H9 (cell line): ENCODE results near the gene IQCB1. TPM values are rescaled to one million over a fixed set of nuclear protein-coding genes. Genes with fewer than 3 reads are reported as not detected.

Experiments
- DNase-seq: peaks from one replicate; pipeline ENCODE4 v3.0.0-alpha.2; 2017
- H2AFZ ChIP-seq: one replicate; pipeline ENCODE4 v1.6.1; 2013; ENCODE audit warnings: mild to moderate bottlenecking, low read length, control low read depth, moderate library complexity
- H2AK5ac ChIP-seq: 2 replicates; pipeline ENCODE4 v1.6.1; 2013; ENCODE audit warnings: low read length, control low read depth, mixed read lengths; ENCODE audit not compliant: insufficient read length
- H2BK120ac ChIP-seq: one replicate; pipeline ENCODE4 v1.6.1; 2013; ENCODE audit warnings: low read depth, mild to moderate bottlenecking, low read length, control low read depth, inconsistent platforms; ENCODE audit not compliant: poor library complexity, severe bottlenecking
- H2BK12ac ChIP-seq: 2 replicates; pipeline ENCODE4 v1.6.1; 2013; ENCODE audit warnings: low read length, control low read depth, mixed read lengths, low read depth; ENCODE audit not compliant: insufficient read length
- H2BK15ac ChIP-seq: 2 replicates; pipeline ENCODE4 v1.6.1; 2013; ENCODE audit warnings: low read depth, low read length, control low read depth
- H2BK20ac ChIP-seq: one replicate; pipeline ENCODE4 v1.6.1; 2013; ENCODE audit warnings: low read depth, mild to moderate bottlenecking, low read length, control low read depth, inconsistent platforms; ENCODE audit not compliant: poor library complexity, severe bottlenecking
- H2BK5ac ChIP-seq: 2 replicates; pipeline ENCODE4 v1.6.1; 2013; ENCODE audit warnings: low read length, control low read depth, mixed read lengths; ENCODE audit not compliant: insufficient read length
- H3K14ac ChIP-seq: 2 replicates; pipeline ENCODE4 v1.6.1; 2013; ENCODE audit warnings: low read length, control low read depth; ENCODE audit not compliant: insufficient read depth
- H3K18ac ChIP-seq: 2 replicates; pipeline ENCODE4 v1.6.1; 2013; ENCODE audit warnings: low read depth, mild to moderate bottlenecking, mixed read lengths, low read length, control low read depth; ENCODE audit not compliant: insufficient read length
- H3K23ac ChIP-seq: 2 replicates; pipeline ENCODE4 v1.6.1; 2013; ENCODE audit warnings: low read length, control low read depth, mixed read lengths, low read depth; ENCODE audit not compliant: insufficient read length
- H3K23me2 ChIP-seq: 2 replicates; pipeline ENCODE4 v1.6.1; 2013; ENCODE audit warnings: low read depth, mild to moderate bottlenecking, mixed read lengths, low read length, control low read depth; ENCODE audit not compliant: insufficient read length, poor library complexity, severe bottlenecking
- H3K27ac ChIP-seq: 2 replicates; pipeline ENCODE4 v1.5.1; 2013; ENCODE audit warnings: low read length, control low read depth, mixed read lengths, low read depth; ENCODE audit not compliant: insufficient read length
- H3K27me3 ChIP-seq: 2 replicates; pipeline ENCODE4 v1.6.1; 2013; ENCODE audit warnings: low read length, control low read depth, inconsistent platforms; ENCODE audit not compliant: insufficient read depth
- H3K4ac ChIP-seq: 2 replicates; pipeline ENCODE4 v1.6.1; 2013; ENCODE audit warnings: low read depth, mild to moderate bottlenecking, control low read depth, inconsistent platforms, low read length, moderate library complexity
- H3K4me1 ChIP-seq: 2 replicates; pipeline ENCODE4 v1.6.1; 2013; ENCODE audit warnings: low read length, control low read depth, inconsistent platforms; ENCODE audit not compliant: insufficient read depth
- H3K4me2 ChIP-seq: 2 replicates; pipeline ENCODE4 v1.6.1; 2013; ENCODE audit warnings: low read length, control low read depth, mixed read lengths; ENCODE audit not compliant: insufficient read length, insufficient read depth
- H3K56ac ChIP-seq: 2 replicates; pipeline ENCODE4 v1.6.1; 2013; ENCODE audit warnings: low read depth, mild to moderate bottlenecking, mixed read lengths, low read length, control low read depth; ENCODE audit not compliant: insufficient read length
- H3K79me1 ChIP-seq: 2 replicates; pipeline ENCODE4 v1.6.1; 2013; ENCODE audit warnings: low read depth, mild to moderate bottlenecking, moderate library complexity, low read length, control low read depth, inconsistent platforms; ENCODE audit not compliant: insufficient read depth, poor library complexity, severe bottlenecking
- H3K79me2 ChIP-seq: 2 replicates; pipeline ENCODE4 v1.6.1; 2013; ENCODE audit warnings: low read length, control low read depth, inconsistent platforms; ENCODE audit not compliant: insufficient read depth
- H3K9ac ChIP-seq: 2 replicates; pipeline ENCODE4 v1.6.1; 2013; ENCODE audit warnings: low read length, control low read depth, mixed read lengths; ENCODE audit not compliant: insufficient read length; ENCODE audit errors: extremely low read depth
- H3K9me3 ChIP-seq: one replicate; pipeline ENCODE4 v1.6.1; 2013; ENCODE audit warnings: low read depth, low read length, inconsistent platforms; ENCODE audit not compliant: control insufficient read depth
- H3T11ph ChIP-seq: one replicate; pipeline ENCODE4 v1.6.1; 2013; ENCODE audit warnings: mild to moderate bottlenecking, low read length, control low read depth, inconsistent platforms
- H4K20me1 ChIP-seq: one replicate; pipeline ENCODE4 v1.6.1; 2013; ENCODE audit not compliant: control insufficient read depth, insufficient read length, insufficient read depth
- H4K5ac ChIP-seq: 2 replicates; pipeline ENCODE4 v1.6.1; 2013; ENCODE audit warnings: low read depth, mild to moderate bottlenecking, mixed read lengths, low read length, control low read depth; ENCODE audit not compliant: insufficient read length
- H4K8ac ChIP-seq: replicated peaks from 2 replicates; pipeline ENCODE4 v1.6.1; 2013; ENCODE audit warnings: low read length, control low read depth, mixed read lengths, low read depth; ENCODE audit not compliant: insufficient read length
- H4K91ac ChIP-seq: 2 replicates; pipeline ENCODE4 v1.6.1; 2013; ENCODE audit warnings: low read depth, mild to moderate bottlenecking, moderate library complexity, mixed read lengths, low read length, control low read depth; ENCODE audit not compliant: insufficient read length
- H3K27ac Mint-ChIP-seq, 3 experiments: 2 replicates in 2 of 3; 3 replicates in 1 of 3; pipeline ENCODE4 v1.8.0; 2020 to 2021; ENCODE audit warnings: mixed read lengths in 3 of 3, mild to moderate bottlenecking in 1 of 3, moderate library complexity in 1 of 3
- H3K27me3 Mint-ChIP-seq: 2 replicates; pipeline ENCODE4 v1.8.0; 2021; ENCODE audit warnings: low read depth, mild to moderate bottlenecking, moderate library complexity, mixed read lengths
- H3K36me3 Mint-ChIP-seq, 3 experiments: 2 replicates in 2 of 3; 3 replicates in 1 of 3; pipeline ENCODE4 v1.8.0; 2020 to 2021; ENCODE audit warnings: low read depth in 3 of 3, mixed read lengths in 3 of 3; ENCODE audit not compliant: insufficient read depth in 1 of 3
- H3K4me1 Mint-ChIP-seq, 2 experiments: 2 replicates each; pipeline ENCODE4 v1.8.0; 2020; ENCODE audit warnings: mixed read lengths in 2 of 2
- H3K4me3 Mint-ChIP-seq, 2 experiments: 2 replicates in 1 of 2; 3 replicates in 1 of 2; pipeline ENCODE4 v1.8.0; 2020 to 2021; ENCODE audit warnings: mild to moderate bottlenecking in 2 of 2, mixed read lengths in 2 of 2, moderate library complexity in 1 of 2
- H3K9me3 Mint-ChIP-seq, 2 experiments: 2 replicates in 1 of 2; 3 replicates in 1 of 2; pipeline ENCODE4 v1.8.0; 2020; ENCODE audit warnings: mild to moderate bottlenecking in 2 of 2, mixed read lengths in 2 of 2, moderate library complexity in 1 of 2
- total RNA-seq: library from RNA; stranded (reverse); gene quantifications from 2 replicates; pipeline ENCODE4 v1.2.1, GENCODE V29; 2021
- TF ChIP-seq, protein P1 (sequence below): fragments of 200-600 bp; sonication (generic); conservative IDR thresholded peaks from 3 replicates; pipeline ENCODE4 v1.8.0; 2021; ENCODE audit warnings: antibody characterized with exemption, mild to moderate bottlenecking

IQCB1 gene
- total RNA-seq, 1 experiment from 2014 or later = 35.8 TPM

- no peak overlapping the region for H3K56ac ChIP-seq
- H3K18ac ChIP-seq = no peak overlapping the region
- no peaks in the 10 kb centered on the region for H3K23me2 ChIP-seq
- no peak overlapping the region for H3K4me2 ChIP-seq
- H3K23ac ChIP-seq = no peak overlapping the region
- Mint-ChIP-seq H3K27me3 (no peaks in the 10 kb centered on the region), H3K9me3 (no peaks in the 10 kb centered on the region), H3K36me3 (peaks cover 0 to 26% (median 0%) of the 10 kb centered on the region in 3 experiments; a peak in 2 of 7 replicates), H3K4me3 (no peak overlapping the region), H3K4me1 (no peaks in the 10 kb centered on the region), H3K27ac (no peak overlapping the region)
- TF ChIP-seq, protein P1, sequence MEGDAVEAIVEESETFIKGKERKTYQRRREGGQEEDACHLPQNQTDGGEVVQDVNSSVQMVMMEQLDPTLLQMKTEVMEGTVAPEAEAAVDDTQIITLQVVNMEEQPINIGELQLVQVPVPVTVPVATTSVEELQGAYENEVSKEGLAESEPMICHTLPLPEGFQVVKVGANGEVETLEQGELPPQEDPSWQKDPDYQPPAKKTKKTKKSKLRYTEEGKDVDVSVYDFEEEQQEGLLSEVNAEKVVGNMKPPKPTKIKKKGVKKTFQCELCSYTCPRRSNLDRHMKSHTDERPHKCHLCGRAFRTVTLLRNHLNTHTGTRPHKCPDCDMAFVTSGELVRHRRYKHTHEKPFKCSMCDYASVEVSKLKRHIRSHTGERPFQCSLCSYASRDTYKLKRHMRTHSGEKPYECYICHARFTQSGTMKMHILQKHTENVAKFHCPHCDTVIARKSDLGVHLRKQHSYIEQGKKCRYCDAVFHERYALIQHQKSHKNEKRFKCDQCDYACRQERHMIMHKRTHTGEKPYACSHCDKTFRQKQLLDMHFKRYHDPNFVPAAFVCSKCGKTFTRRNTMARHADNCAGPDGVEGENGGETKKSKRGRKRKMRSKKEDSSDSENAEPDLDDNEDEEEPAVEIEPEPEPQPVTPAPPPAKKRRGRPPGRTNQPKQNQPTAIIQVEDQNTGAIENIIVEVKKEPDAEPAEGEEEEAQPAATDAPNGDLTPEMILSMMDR = no peak
- no peaks in the 10 kb centered on the region for H4K20me1 ChIP-seq
- no peak overlapping the region for H3K14ac ChIP-seq
- H3K9me3 ChIP-seq = no peaks in the 10 kb centered on the region
- H2BK5ac ChIP-seq = no peak overlapping the region
- H3K9ac ChIP-seq = no peak overlapping the region
- H2BK12ac ChIP-seq = no peak overlapping the region
- H4K91ac ChIP-seq = no peak overlapping the region
- no peaks in the 10 kb centered on the region for H3K4me1 ChIP-seq
- no peak overlapping the region for H3T11ph ChIP-seq
- DNase-seq = no peak
- H3K4ac ChIP-seq = no peak overlapping the region
- no peak overlapping the region for H2AFZ ChIP-seq
- H3K27me3 ChIP-seq = no peaks in the 10 kb centered on the region
- H3K27ac ChIP-seq = no peak overlapping the region
- H2BK120ac ChIP-seq = no peak overlapping the region
- H2AK5ac ChIP-seq = no peak overlapping the region
- no peak overlapping the region for H4K5ac ChIP-seq
- no peak overlapping the region for H4K8ac ChIP-seq
- no peaks in the 10 kb centered on the region for H3K79me2 ChIP-seq
- no peak overlapping the region for H2BK20ac ChIP-seq
- no peaks in the 10 kb centered on the region for H3K79me1 ChIP-seq
- no peak overlapping the region for H2BK15ac ChIP-seq
Measured at GRCh38 chr3:121800906-121801305, 34.0 kb downstream of the IQCB1 start.
